Measurements from ENCODE around the gene GLIS1. TPM values are rescaled to one million over a fixed set of nuclear protein-coding genes. Genes with fewer than 3 reads are reported as not detected.

Gene GLIS1
- total and polyA plus RNA-seq, 2 experiments from 2014 or later = 0.22 to 0.61 TPM

- no peak for DNase-seq
- Histone ChIP-seq H3K4me2 (ENCODE audit: unreplicated experiment) (no peak overlapping the region), H4K20me1 (ENCODE audit: insufficient read depth) (no peaks in the 10 kb centered on the region), H2AFZ (no peak overlapping the region), H3F3A (ENCODE audit: insufficient read depth) (no peaks in the 10 kb centered on the region), H3K36me3 (ENCODE audit: low read depth) (no peaks in the 10 kb centered on the region), H3K4me1 (ENCODE audit: insufficient read depth) (no peaks in the 10 kb centered on the region), H3K79me2 (ENCODE audit: insufficient read depth) (no peaks in the 10 kb centered on the region), H3K27ac (no peak overlapping the region), H3K4me3 (no peak overlapping the region), H3K9me3 (ENCODE audit: low read depth) (no peaks in the 10 kb centered on the region), H3K27me3 (replicated peaks; ENCODE audit: insufficient read depth) (no peaks in the 10 kb centered on the region; the same call in none of the 2 replicates), H3K9me2 (ENCODE audit: insufficient read depth) (no peaks in the 10 kb centered on the region), H3K9ac (no peak overlapping the region)
- no peak for TF ChIP-seq EZH2 (IDR thresholded peaks at IDR 0.05; ENCODE audit: insufficient read depth, poor library complexity, severe bottlenecking)
- TF ChIP-seq EZH2phosphoT487 (IDR thresholded peaks at IDR 0.05; ENCODE audit: insufficient read depth, low read depth) = no peak
- 85 to 87% methylated on average over 13 of the region's 13 CpGs for WGBS, 2 experiments (ENCODE audit: low coverage in 1 of 2, low lambda C conversion rate in 2 of 2, missing lambda C conversion rate in 2 of 2)
- in situ Hi-C loops (cut with MboI) = no loop called here
Observed at GRCh38 chr1:53520481-53520880, 218.5 kb downstream of the GLIS1 start.

DNA sequence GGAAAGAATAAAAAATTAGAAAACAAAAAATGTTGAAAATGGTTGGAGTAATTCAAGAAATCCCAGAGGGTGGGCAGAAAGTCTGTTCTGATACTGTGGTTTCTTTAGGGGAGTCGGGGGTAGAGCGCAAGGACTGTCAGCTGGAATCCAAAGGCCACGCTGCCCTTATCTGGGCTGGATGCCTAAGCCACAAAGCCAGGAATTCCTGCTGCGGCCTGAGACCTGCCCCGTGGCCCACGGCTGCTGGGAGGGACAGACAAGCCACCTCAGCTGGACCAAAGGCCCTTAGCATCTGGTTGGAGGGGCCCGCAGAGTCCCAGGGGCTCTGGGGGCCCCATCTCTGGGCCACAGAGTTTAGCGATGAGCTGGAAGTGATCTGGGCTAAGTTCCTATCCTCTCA is 219.5 kb downstream of the GLIS1 start:
- Histone ChIP-seq H3K4me3 (no peak overlapping the region), H3K4me2 (ENCODE audit: unreplicated experiment) (no peak overlapping the region), H3F3A (ENCODE audit: insufficient read depth) (no peaks in the 10 kb centered on the region), H3K9me2 (ENCODE audit: insufficient read depth) (no peaks in the 10 kb centered on the region), H4K20me1 (ENCODE audit: insufficient read depth) (no peaks in the 10 kb centered on the region), H3K9me3 (ENCODE audit: low read depth) (no peaks in the 10 kb centered on the region), H3K36me3 (ENCODE audit: low read depth) (no peaks in the 10 kb centered on the region), H3K4me1 (ENCODE audit: insufficient read depth) (no peaks in the 10 kb centered on the region), H2AFZ (no peak overlapping the region), H3K9ac (no peak overlapping the region), H3K27me3 (replicated peaks; ENCODE audit: insufficient read depth) (no peaks in the 10 kb centered on the region; the same call in none of the 2 replicates), H3K79me2 (ENCODE audit: insufficient read depth) (no peaks in the 10 kb centered on the region), H3K27ac (no peak overlapping the region)
- DNase-seq = no peak
- TF ChIP-seq EZH2 (IDR thresholded peaks at IDR 0.05; ENCODE audit: insufficient read depth, poor library complexity, severe bottlenecking) = no peak
- TF ChIP-seq EZH2phosphoT487 (IDR thresholded peaks at IDR 0.05; ENCODE audit: insufficient read depth, low read depth) = no peak
- in situ Hi-C loops (cut with MboI) = no loop called here
- WGBS, 2 experiments (ENCODE audit: low coverage in 1 of 2, low lambda C conversion rate in 2 of 2, missing lambda C conversion rate in 2 of 2) = 83 to 91% methylated on average over 8 of the region's 8 CpGs

- no peaks in the 10 kb centered on the region for H4K20me1 ChIP-seq (ENCODE audit: insufficient read depth)
- no peaks in the 10 kb centered on the region for H3K79me2 ChIP-seq (ENCODE audit: insufficient read depth)
- H3K9me2 ChIP-seq (ENCODE audit: insufficient read depth) = no peaks in the 10 kb centered on the region
- H3K4me2 ChIP-seq (ENCODE audit: unreplicated experiment) = no peak overlapping the region
- H3K4me1 ChIP-seq (ENCODE audit: insufficient read depth) = no peaks in the 10 kb centered on the region
- H3K9ac ChIP-seq = no peak overlapping the region
- TF ChIP-seq EZH2 (IDR thresholded peaks at IDR 0.05; ENCODE audit: insufficient read depth, poor library complexity, severe bottlenecking) (no peak), EZH2phosphoT487 (IDR thresholded peaks at IDR 0.05; ENCODE audit: insufficient read depth, low read depth) (no peak)
- H3K27me3 ChIP-seq (replicated peaks; ENCODE audit: insufficient read depth) = no peaks in the 10 kb centered on the region; the same call in none of the 2 replicates
- DNase-seq = no peak
- H3K36me3 ChIP-seq (ENCODE audit: low read depth) = no peaks in the 10 kb centered on the region
- H3F3A ChIP-seq (ENCODE audit: insufficient read depth) = no peaks in the 10 kb centered on the region
- 84 to 92% methylated on average over 6 of the region's 6 CpGs for WGBS, 2 experiments (ENCODE audit: low coverage in 1 of 2, low lambda C conversion rate in 2 of 2, missing lambda C conversion rate in 2 of 2)
- H3K27ac ChIP-seq = no peak overlapping the region
- H3K9me3 ChIP-seq (ENCODE audit: low read depth) = no peaks in the 10 kb centered on the region
- no peak overlapping the region for H2AFZ ChIP-seq
- in situ Hi-C loops (cut with MboI) = no loop called here
- H3K4me3 ChIP-seq = no peak overlapping the region
Observed at GRCh38 chr1:53518775-53519174, 220.2 kb downstream of the GLIS1 start.

GRCh38 chr1:53517821-53518352 is 221.1 kb downstream of the GLIS1 start:
- in situ Hi-C loops (cut with MboI) = no loop called here
- Histone ChIP-seq H3K4me2 (ENCODE audit: unreplicated experiment) (no peak overlapping the region), H3K27ac (no peak overlapping the region), H3K9ac (no peak overlapping the region), H3K36me3 (ENCODE audit: low read depth) (no peaks in the 10 kb centered on the region), H3K4me3 (no peak overlapping the region), H3K79me2 (ENCODE audit: insufficient read depth) (no peaks in the 10 kb centered on the region), H3K9me2 (ENCODE audit: insufficient read depth) (no peaks in the 10 kb centered on the region), H2AFZ (no peak overlapping the region), H3K9me3 (ENCODE audit: low read depth) (no peaks in the 10 kb centered on the region), H4K20me1 (ENCODE audit: insufficient read depth) (no peaks in the 10 kb centered on the region), H3K27me3 (replicated peaks; ENCODE audit: insufficient read depth) (no peaks in the 10 kb centered on the region; the same call in none of the 2 replicates), H3F3A (ENCODE audit: insufficient read depth) (no peaks in the 10 kb centered on the region), H3K4me1 (ENCODE audit: insufficient read depth) (no peaks in the 10 kb centered on the region)
- no peak for TF ChIP-seq EZH2 (IDR thresholded peaks at IDR 0.05; ENCODE audit: insufficient read depth, poor library complexity, severe bottlenecking)
- no peak for TF ChIP-seq EZH2phosphoT487 (IDR thresholded peaks at IDR 0.05; ENCODE audit: insufficient read depth, low read depth)
- no peak for DNase-seq
- 86 to 91% methylated on average over 17 to 19 of the region's 19 CpGs for WGBS, 2 experiments (ENCODE audit: low coverage in 1 of 2, low lambda C conversion rate in 2 of 2, missing lambda C conversion rate in 2 of 2)

All from GM23248 (cell line).